CD4-positive, alpha-beta T cell (primary cell): ENCODE results near the gene BRD1. TPM values are rescaled to one million over a fixed set of nuclear protein-coding genes. Genes with fewer than 3 reads are reported as not detected.

Experiments used
- total RNA-seq, 174 experiments: library from RNA in 2 of 174; stranded (reverse) in 2 of 174; gene quantifications; one replicate each; pipeline ENCODE4 v1.2.3 and lab custom pipeline; 2021 to 2026

BRD1 gene
- total RNA-seq, 2 experiments from 2014 or later: 129 to 130 TPM

Other genes starting within 250 kb of the BRD1 start
- gene ZBED4, start 26.0 kb upstream of the BRD1 start, total RNA-seq: 10 to 100 TPM; 14.8 to 15.0 TPM
- 10 to 100 TPM; 13.5 to 14.6 TPM for gene ALG12, start 90.6 kb upstream of the BRD1 start, total RNA-seq
- gene CRELD2, start 90.8 kb upstream of the BRD1 start, total RNA-seq: 10 to 100 TPM; 21.2 to 23.3 TPM
- gene PIM3, start 132.9 kb upstream of the BRD1 start, total RNA-seq: 100 to 1,000 TPM; 224 to 230 TPM
- not detected for gene IL17REL, start 184.9 kb upstream of the BRD1 start, total RNA-seq
- gene TTLL8, start 230.4 kb upstream of the BRD1 start, total RNA-seq: not detected